ENCODE results near the gene TIMP1.

DNA sequence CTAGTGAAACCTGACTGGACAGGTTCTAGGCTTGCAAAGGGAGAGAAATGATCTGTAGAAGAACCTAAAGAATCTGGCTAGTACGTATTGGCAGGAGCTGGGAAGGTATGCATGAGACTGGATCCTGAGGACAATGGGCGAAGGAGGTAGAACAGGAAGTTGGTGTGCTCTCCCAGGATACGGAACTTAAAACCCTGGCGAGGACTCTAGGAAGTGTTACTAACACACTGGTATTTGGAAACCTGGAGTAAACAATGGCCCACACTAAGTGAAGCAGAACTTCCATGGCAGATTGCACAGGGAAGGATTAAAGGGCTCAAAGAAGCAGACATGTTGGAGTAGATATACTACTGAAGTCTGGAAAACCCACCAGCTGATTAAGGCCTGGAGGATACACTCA is 28.3 kb downstream of the TIMP1 start:
- TF ChIP-seq, protein P1, sequence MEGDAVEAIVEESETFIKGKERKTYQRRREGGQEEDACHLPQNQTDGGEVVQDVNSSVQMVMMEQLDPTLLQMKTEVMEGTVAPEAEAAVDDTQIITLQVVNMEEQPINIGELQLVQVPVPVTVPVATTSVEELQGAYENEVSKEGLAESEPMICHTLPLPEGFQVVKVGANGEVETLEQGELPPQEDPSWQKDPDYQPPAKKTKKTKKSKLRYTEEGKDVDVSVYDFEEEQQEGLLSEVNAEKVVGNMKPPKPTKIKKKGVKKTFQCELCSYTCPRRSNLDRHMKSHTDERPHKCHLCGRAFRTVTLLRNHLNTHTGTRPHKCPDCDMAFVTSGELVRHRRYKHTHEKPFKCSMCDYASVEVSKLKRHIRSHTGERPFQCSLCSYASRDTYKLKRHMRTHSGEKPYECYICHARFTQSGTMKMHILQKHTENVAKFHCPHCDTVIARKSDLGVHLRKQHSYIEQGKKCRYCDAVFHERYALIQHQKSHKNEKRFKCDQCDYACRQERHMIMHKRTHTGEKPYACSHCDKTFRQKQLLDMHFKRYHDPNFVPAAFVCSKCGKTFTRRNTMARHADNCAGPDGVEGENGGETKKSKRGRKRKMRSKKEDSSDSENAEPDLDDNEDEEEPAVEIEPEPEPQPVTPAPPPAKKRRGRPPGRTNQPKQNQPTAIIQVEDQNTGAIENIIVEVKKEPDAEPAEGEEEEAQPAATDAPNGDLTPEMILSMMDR (IDR thresholded peaks at IDR 0.05), result no peak
- TF ChIP-seq EZH2 (IDR thresholded peaks at IDR 0.05) (no peak), EZH2phosphoT487 (IDR thresholded peaks at IDR 0.05) (no peak)

All from neural progenitor cell (in vitro differentiated cells).